ENCODE data around the gene DCUN1D3.

DNA sequence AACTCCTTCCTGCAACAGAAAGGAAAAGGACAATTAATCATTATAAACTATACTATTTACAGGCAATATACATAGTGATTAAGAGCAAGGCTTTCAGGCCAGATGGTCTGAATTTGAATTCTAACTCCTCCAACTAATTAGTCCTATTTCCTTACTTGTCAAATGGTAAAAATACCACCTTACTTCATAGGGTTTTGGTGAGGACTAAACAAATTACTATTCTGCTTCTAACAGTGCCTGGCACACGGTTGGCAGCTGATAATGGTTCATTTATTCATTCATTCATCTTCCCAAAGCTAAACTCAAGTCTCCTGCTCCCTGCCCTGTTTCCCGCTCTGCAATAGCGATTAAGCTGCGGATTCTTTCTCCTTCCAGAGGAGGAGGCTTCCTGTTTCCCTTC, 39.8 kb downstream of the DCUN1D3 start:
- TF ChIP-seq POLR2AphosphoS5 (IDR thresholded peaks at IDR 0.05; ENCODE audit: low read depth) (no peak), EZH2 (IDR thresholded peaks at IDR 0.05; ENCODE audit: low read depth, unreplicated experiment) (no peak), JUNB (IDR thresholded peaks at IDR 0.05; ENCODE audit: unreplicated experiment) (no peak), EZH2phosphoT487 (IDR thresholded peaks at IDR 0.05; ENCODE audit: unreplicated experiment) (no peak), ZNF331 (CRISPR knock-in tag; IDR thresholded peaks at IDR 0.05; ENCODE audit: low read depth) (no peak), CREB1 (CRISPR knock-in tag; IDR thresholded peaks at IDR 0.05; ENCODE audit: low read depth) (no peak)
- TF ChIP-seq, protein P1, sequence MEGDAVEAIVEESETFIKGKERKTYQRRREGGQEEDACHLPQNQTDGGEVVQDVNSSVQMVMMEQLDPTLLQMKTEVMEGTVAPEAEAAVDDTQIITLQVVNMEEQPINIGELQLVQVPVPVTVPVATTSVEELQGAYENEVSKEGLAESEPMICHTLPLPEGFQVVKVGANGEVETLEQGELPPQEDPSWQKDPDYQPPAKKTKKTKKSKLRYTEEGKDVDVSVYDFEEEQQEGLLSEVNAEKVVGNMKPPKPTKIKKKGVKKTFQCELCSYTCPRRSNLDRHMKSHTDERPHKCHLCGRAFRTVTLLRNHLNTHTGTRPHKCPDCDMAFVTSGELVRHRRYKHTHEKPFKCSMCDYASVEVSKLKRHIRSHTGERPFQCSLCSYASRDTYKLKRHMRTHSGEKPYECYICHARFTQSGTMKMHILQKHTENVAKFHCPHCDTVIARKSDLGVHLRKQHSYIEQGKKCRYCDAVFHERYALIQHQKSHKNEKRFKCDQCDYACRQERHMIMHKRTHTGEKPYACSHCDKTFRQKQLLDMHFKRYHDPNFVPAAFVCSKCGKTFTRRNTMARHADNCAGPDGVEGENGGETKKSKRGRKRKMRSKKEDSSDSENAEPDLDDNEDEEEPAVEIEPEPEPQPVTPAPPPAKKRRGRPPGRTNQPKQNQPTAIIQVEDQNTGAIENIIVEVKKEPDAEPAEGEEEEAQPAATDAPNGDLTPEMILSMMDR (conservative IDR thresholded peaks at IDR 0.05; ENCODE audit: low read depth in 2 of 2) = no peak
- TF ChIP-seq, protein P2, sequence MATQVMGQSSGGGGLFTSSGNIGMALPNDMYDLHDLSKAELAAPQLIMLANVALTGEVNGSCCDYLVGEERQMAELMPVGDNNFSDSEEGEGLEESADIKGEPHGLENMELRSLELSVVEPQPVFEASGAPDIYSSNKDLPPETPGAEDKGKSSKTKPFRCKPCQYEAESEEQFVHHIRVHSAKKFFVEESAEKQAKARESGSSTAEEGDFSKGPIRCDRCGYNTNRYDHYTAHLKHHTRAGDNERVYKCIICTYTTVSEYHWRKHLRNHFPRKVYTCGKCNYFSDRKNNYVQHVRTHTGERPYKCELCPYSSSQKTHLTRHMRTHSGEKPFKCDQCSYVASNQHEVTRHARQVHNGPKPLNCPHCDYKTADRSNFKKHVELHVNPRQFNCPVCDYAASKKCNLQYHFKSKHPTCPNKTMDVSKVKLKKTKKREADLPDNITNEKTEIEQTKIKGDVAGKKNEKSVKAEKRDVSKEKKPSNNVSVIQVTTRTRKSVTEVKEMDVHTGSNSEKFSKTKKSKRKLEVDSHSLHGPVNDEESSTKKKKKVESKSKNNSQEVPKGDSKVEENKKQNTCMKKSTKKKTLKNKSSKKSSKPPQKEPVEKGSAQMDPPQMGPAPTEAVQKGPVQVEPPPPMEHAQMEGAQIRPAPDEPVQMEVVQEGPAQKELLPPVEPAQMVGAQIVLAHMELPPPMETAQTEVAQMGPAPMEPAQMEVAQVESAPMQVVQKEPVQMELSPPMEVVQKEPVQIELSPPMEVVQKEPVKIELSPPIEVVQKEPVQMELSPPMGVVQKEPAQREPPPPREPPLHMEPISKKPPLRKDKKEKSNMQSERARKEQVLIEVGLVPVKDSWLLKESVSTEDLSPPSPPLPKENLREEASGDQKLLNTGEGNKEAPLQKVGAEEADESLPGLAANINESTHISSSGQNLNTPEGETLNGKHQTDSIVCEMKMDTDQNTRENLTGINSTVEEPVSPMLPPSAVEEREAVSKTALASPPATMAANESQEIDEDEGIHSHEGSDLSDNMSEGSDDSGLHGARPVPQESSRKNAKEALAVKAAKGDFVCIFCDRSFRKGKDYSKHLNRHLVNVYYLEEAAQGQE (IDR thresholded peaks at IDR 0.05; ENCODE audit: unreplicated experiment) = no peak
- TF ChIP-seq, protein P3, sequence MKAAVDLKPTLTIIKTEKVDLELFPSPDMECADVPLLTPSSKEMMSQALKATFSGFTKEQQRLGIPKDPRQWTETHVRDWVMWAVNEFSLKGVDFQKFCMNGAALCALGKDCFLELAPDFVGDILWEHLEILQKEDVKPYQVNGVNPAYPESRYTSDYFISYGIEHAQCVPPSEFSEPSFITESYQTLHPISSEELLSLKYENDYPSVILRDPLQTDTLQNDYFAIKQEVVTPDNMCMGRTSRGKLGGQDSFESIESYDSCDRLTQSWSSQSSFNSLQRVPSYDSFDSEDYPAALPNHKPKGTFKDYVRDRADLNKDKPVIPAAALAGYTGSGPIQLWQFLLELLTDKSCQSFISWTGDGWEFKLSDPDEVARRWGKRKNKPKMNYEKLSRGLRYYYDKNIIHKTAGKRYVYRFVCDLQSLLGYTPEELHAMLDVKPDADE (IDR thresholded peaks at IDR 0.05) = no peak
- TF ChIP-seq, protein P4, sequence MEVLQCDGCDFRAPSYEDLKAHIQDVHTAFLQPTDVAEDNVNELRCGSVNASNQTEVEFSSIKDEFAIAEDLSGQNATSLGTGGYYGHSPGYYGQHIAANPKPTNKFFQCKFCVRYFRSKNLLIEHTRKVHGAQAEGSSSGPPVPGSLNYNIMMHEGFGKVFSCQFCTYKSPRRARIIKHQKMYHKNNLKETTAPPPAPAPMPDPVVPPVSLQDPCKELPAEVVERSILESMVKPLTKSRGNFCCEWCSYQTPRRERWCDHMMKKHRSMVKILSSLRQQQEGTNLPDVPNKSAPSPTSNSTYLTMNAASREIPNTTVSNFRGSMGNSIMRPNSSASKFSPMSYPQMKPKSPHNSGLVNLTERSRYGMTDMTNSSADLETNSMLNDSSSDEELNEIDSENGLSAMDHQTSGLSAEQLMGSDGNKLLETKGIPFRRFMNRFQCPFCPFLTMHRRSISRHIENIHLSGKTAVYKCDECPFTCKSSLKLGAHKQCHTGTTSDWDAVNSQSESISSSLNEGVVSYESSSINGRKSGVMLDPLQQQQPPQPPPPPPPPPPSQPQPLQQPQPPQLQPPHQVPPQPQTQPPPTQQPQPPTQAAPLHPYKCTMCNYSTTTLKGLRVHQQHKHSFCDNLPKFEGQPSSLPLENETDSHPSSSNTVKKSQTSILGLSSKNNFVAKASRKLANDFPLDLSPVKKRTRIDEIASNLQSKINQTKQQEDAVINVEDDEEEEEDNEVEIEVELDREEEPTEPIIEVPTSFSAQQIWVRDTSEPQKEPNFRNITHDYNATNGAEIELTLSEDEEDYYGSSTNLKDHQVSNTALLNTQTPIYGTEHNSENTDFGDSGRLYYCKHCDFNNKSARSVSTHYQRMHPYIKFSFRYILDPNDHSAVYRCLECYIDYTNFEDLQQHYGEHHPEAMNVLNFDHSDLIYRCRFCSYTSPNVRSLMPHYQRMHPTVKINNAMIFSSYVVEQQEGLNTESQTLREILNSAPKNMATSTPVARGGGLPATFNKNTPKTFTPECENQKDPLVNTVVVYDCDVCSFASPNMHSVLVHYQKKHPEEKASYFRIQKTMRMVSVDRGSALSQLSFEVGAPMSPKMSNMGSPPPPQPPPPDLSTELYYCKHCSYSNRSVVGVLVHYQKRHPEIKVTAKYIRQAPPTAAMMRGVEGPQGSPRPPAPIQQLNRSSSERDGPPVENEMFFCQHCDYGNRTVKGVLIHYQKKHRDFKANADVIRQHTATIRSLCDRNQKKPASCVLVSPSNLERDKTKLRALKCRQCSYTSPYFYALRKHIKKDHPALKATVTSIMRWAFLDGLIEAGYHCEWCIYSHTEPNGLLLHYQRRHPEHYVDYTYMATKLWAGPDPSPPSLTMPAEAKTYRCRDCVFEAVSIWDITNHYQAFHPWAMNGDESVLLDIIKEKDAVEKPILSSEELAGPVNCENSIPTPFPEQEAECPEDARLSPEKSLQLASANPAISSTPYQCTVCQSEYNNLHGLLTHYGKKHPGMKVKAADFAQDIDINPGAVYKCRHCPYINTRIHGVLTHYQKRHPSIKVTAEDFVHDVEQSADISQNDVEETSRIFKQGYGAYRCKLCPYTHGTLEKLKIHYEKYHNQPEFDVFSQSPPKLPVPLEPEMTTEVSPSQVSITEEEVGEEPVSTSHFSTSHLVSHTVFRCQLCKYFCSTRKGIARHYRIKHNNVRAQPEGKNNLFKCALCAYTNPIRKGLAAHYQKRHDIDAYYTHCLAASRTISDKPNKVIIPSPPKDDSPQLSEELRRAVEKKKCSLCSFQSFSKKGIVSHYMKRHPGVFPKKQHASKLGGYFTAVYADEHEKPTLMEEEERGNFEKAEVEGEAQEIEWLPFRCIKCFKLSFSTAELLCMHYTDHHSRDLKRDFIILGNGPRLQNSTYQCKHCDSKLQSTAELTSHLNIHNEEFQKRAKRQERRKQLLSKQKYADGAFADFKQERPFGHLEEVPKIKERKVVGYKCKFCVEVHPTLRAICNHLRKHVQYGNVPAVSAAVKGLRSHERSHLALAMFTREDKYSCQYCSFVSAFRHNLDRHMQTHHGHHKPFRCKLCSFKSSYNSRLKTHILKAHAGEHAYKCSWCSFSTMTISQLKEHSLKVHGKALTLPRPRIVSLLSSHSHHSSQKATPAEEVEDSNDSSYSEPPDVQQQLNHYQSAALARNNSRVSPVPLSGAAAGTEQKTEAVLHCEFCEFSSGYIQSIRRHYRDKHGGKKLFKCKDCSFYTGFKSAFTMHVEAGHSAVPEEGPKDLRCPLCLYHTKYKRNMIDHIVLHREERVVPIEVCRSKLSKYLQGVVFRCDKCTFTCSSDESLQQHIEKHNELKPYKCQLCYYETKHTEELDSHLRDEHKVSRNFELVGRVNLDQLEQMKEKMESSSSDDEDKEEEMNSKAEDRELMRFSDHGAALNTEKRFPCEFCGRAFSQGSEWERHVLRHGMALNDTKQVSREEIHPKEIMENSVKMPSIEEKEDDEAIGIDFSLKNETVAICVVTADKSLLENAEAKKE (CRISPR knock-in tag; IDR thresholded peaks at IDR 0.05) = no peak
